B cell (primary cell): ENCODE results near the gene NPHP4. TPM values are rescaled to one million over a fixed set of nuclear protein-coding genes. Genes with fewer than 3 reads are reported as not detected.

Experiments
- ATAC-seq: fragments of 200-7000 bp; cut with Tn5 transposase; one replicate; pipeline ENCODE4 v1.10.0; 2021; ENCODE audit warnings: low read depth, mild to moderate bottlenecking, moderate number of reproducible peaks, moderate library complexity
- CTCF ChIA-PET: fragments of 350-600 bp; sonication (Branson Sonifier 250); formaldehyde crosslinking; loops from one replicate; lab custom pipeline; 2021; ENCODE audit warnings: antibody characterized with exemption, inconsistent platforms; lab: Charles Lee
- POLR2A ChIA-PET: fragments of 350-600 bp; sonication (Branson Sonifier 250); formaldehyde crosslinking; loops from one replicate; lab custom pipeline; 2021; ENCODE audit warnings: antibody characterized with exemption; lab: Charles Lee
- DNase-seq: peaks from one replicate; pipeline ENCODE4 v3.0.0; 2013
- H2AFZ ChIP-seq: 2 replicates; pipeline ENCODE4 v1.6.1; 2012; ENCODE audit warnings: mild to moderate bottlenecking, low read depth, low read length; ENCODE audit not compliant: insufficient read depth, poor library complexity, severe bottlenecking
- H3K27ac ChIP-seq, 2 donors: 1 replicate in 1 of 2; 2 replicates in 1 of 2; pipeline ENCODE4 v1.5.1; 2012 to 2013; ENCODE audit warnings: low read length in 2 of 2, mild to moderate bottlenecking in 2 of 2, moderate library complexity in 1 of 2
- H3K27me3 ChIP-seq, 4 experiments: fragments of 200-600 bp in 1 of 4; sonication (generic) in 1 of 4; replicated peaks in 1 of 4; 1 replicate in 2 of 4; 2 replicates in 2 of 4; pipeline versions ENCODE4 v1.6.1 to v1.7.0; 2013 to 2016; ENCODE audit warnings: low read length in 3 of 4, mild to moderate bottlenecking in 2 of 4, mixed read lengths in 1 of 4, moderate library complexity in 1 of 4; ENCODE audit not compliant: insufficient read depth in 4 of 4, control insufficient read depth in 3 of 4; ENCODE audit errors: control extremely low read depth in 1 of 4
- H3K36me3 ChIP-seq, 2 experiments: replicated peaks in 1 of 2; 1 replicate in 1 of 2; 2 replicates in 1 of 2; pipeline versions ENCODE4 v1.6.1 to v1.7.1; 2013; ENCODE audit warnings: low read length in 1 of 2; ENCODE audit not compliant: insufficient read depth in 2 of 2, control insufficient read depth in 1 of 2; ENCODE audit errors: control extremely low read depth in 1 of 2, extremely low read depth in 1 of 2
- H3K4me1 ChIP-seq, 2 donors: fragments of 200-600 bp in 1 of 2; sonication (generic) in 1 of 2; 1 replicate in 1 of 2; 2 replicates in 1 of 2; pipeline versions ENCODE4 v1.5.1 to v1.6.1; 2013 to 2017; ENCODE audit warnings: low read length in 2 of 2; ENCODE audit not compliant: control insufficient read depth in 2 of 2, insufficient read depth in 2 of 2
- H3K4me2 ChIP-seq: replicated peaks from 2 replicates; pipeline ENCODE3; 2012; ENCODE audit warnings: mild to moderate bottlenecking, low read depth, low read length; ENCODE audit not compliant: poor library complexity, severe bottlenecking
- H3K4me3 ChIP-seq, 5 experiments: fragments of 200-600 bp in 1 of 5; sonication (generic) in 1 of 5; 1 replicate in 3 of 5; 2 replicates in 2 of 5; pipeline versions ENCODE4 v1.5.1 to v1.7.0; 2011 to 2016; ENCODE audit warnings: low read length in 4 of 5, mild to moderate bottlenecking in 4 of 5, low read depth in 2 of 5, control low read depth in 1 of 5, moderate library complexity in 1 of 5; ENCODE audit not compliant: insufficient read depth in 1 of 5; ENCODE audit errors: control extremely low read depth in 1 of 5, extremely low read depth in 1 of 5
- H3K79me2 ChIP-seq: fragments of 200-600 bp; sonication (generic); one replicate; pipeline ENCODE4 v1.6.0; 2016; ENCODE audit warnings: low read length; ENCODE audit not compliant: control insufficient read depth, insufficient read depth
- H3K9ac ChIP-seq: fragments of 200-600 bp; sonication (generic); 2 replicates; pipeline ENCODE4 v1.6.1; 2017; ENCODE audit warnings: mild to moderate bottlenecking, low read length, moderate library complexity
- H3K9me3 ChIP-seq, 3 donors: one replicate each; pipeline versions ENCODE4 v1.6.1 to v1.7.1; 2013; ENCODE audit warnings: low read length in 2 of 3; ENCODE audit not compliant: control insufficient read depth in 2 of 3, insufficient read depth in 1 of 3; ENCODE audit errors: control extremely low read depth in 1 of 3
- H4K20me1 ChIP-seq: 2 replicates; pipeline ENCODE4 v1.6.0; 2012; ENCODE audit warnings: mild to moderate bottlenecking, low read length; ENCODE audit not compliant: insufficient read depth, control insufficient read depth, poor library complexity, severe bottlenecking
- H3K27ac Mint-ChIP-seq: one replicate; pipeline ENCODE4 v1.8.0; 2021; ENCODE audit warnings: mixed read lengths
- H3K27me3 Mint-ChIP-seq: one replicate; pipeline ENCODE4 v1.8.0; 2021; ENCODE audit warnings: mixed read lengths
- H3K4me1 Mint-ChIP-seq: one replicate; pipeline ENCODE4 v1.8.0; 2021; ENCODE audit warnings: mixed read lengths
- H3K4me3 Mint-ChIP-seq: one replicate; pipeline ENCODE4 v1.8.0; 2021; ENCODE audit warnings: mixed read lengths
- H3K9me3 Mint-ChIP-seq: one replicate; pipeline ENCODE4 v1.8.0; 2022; ENCODE audit warnings: mixed read lengths; ENCODE audit not compliant: insufficient read depth
- CTCF ChIP-seq: fragments of 200-600 bp; IDR thresholded peaks from one replicate; pipeline ENCODE4 v1.8.0; 2022; ENCODE audit warnings: antibody characterized with exemption, mild to moderate bottlenecking
- EZH2 ChIP-seq: IDR thresholded peaks from 2 replicates; pipeline ENCODE4 v1.6.1; 2012; ENCODE audit warnings: borderline replicate concordance, low read depth, mild to moderate bottlenecking, moderate library complexity, low read length; ENCODE audit not compliant: insufficient read depth, poor library complexity, severe bottlenecking
- WGBS: methylation state at CpG from one replicate; pipeline ENCODE4 v1.1.5; 2013; ENCODE audit warnings: missing lambda C conversion rate; ENCODE audit not compliant: insufficient coverage; 5-methylcytosine and 5-hydroxymethylcytosine counted together
- intact Hi-C: fragments of 100-400 bp; cut with micrococcal nuclease; formaldehyde crosslinking; loops from one replicate; pipeline ENCODE4 v1.10.0; 2022
- polyA plus RNA-seq: library from polyadenylated mRNA; depleted of rRNA; stranded (reverse); fragments of >200 nt; gene quantifications from 2 replicates; pipeline ENCODE4 v1.2.3, GENCODE V29; 2012
- total RNA-seq, 2 donors: library from RNA; stranded (reverse); fragments of 120-200 nt in 1 of 2; gene quantifications; 1 replicate in 1 of 2; 2 replicates in 1 of 2; pipeline versions ENCODE4 v1.2.3 to v1.2.4, GENCODE V29; 2013 to 2022

NPHP4 gene
- total and polyA plus RNA-seq, 2 donors (not counting 1 experiment from before 2014, with no cell fraction given) = 6.5 to 14.8 TPM

GRCh38 chr1:5993556-5994491 is 1.6 kb upstream of the NPHP4 start:
- H3K4me1 Mint-ChIP-seq = peaks cover 28% of the 10 kb centered on the region
- Histone ChIP-seq H4K20me1 (peaks cover 8% of the 10 kb centered on the region), H3K4me2 (peak overlapping the region; percentile 99), H3K79me2 (peaks cover 63% of the 10 kb centered on the region), H3K4me3 (peak overlapping the region in 4 of 5 experiments; percentile 61 to 91 (median 77)), H2AFZ (peak overlapping the region; percentile 90), H3K27me3 (no peaks in the 10 kb centered on the region), H3K27ac (peak overlapping the region; percentile 52 to 54), H3K36me3 (no peaks in the 10 kb centered on the region), H3K4me1 (peaks cover 28 to 33% of the 10 kb centered on the region in 2 donors), H3K9me3 (peaks cover 0 to 5% (median 0%) of the 10 kb centered on the region in 3 donors), H3K9ac (peak overlapping the region; percentile 85)
- TF ChIP-seq EZH2 (no peak), CTCF (no peak)
- H3K27ac Mint-ChIP-seq = peak overlapping the region; percentile 80
- DNase-seq (peak; percentile 38), ATAC-seq (no peak)
- CTCF ChIA-PET = interaction anchor here (0.9 to 1.2 kb wide), 3 partner anchors 11 to 48 kb away, joined by 3 read pairs; no protein-coding TSS in a partner anchor
- intact Hi-C loops = loop anchor here (10.0 kb wide), 2 partner anchors 791 to 1791 kb away; partner anchors contain the start of genes CAMTA1 and PER3
- H3K4me3 Mint-ChIP-seq = peak overlapping the region; percentile 98
- no peaks in the 10 kb centered on the region for H3K27me3 Mint-ChIP-seq
- H3K9me3 Mint-ChIP-seq = no peaks in the 10 kb centered on the region
- WGBS = 32% methylated on average over 24 of the region's 29 CpGs
- POLR2A ChIA-PET = interaction anchor here (3.1 kb wide), 1 partner anchor 33 kb away, joined by 26 read pairs; no protein-coding TSS in a partner anchor
